ENCODE measurements around the gene RAB23.
"Not testable (repeated sequence)": the region's sequence is repeated elsewhere in the genome, so short reads cannot be mapped to it uniquely, and the experiment has no call there.

The RAB23 gene

GRCh38 chr6:57221936-57222742, at the start of gene RAB23:
TSS of gene RAB23 (minus strand) at chr6:57222307. CDS start at chr6:57210380, 11,927 bp downstream.
- no peak for DNase-seq (ENCODE audit: low read depth)

DNA sequence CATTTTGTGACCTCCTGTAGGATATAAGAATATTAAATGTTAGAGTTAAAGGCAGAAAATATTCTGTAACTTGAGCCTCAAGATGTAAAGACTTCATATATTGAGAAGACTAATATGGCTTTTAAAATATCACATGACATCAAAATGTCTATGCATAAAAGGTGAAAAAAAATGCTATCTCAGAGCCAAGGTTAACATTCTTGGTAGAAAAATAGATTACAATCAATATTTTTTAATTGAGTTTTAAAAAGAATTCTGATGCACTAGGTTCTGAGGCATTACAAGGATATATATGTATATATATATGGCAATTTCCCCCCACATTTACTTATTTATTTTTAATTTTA, 46.2 kb upstream of the RAB23 start:
- DNase-seq (ENCODE audit: low read depth) = no peak

- DNase-seq (ENCODE audit: low read depth) = peak; percentile 98
Observed at GRCh38 chr6:57267586-57268293, 45.6 kb upstream of the RAB23 start.

DNA sequence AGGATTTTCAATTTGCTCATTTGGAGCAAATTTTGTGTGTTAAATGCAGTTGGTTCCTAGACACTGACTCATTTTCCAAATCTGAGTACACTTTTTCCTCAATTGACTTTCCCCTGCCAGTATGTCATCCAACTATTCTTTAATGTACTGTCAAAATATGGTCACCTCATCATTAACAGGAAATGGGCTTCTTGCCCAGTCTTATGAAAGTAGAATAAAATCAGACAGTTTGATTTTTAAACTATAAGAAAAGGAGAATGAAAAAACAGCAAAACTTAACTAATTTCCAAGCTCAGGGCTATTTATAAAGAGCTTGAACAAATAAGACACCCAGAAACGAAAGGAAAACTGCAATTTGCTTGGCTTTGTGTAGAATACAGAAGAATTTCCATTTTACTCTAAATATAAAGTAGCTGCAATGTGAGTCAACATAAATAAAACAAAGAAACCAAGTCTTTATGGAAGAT, 43.7 kb upstream of the RAB23 start:
- no peak for DNase-seq (ENCODE audit: low read depth)

DNA sequence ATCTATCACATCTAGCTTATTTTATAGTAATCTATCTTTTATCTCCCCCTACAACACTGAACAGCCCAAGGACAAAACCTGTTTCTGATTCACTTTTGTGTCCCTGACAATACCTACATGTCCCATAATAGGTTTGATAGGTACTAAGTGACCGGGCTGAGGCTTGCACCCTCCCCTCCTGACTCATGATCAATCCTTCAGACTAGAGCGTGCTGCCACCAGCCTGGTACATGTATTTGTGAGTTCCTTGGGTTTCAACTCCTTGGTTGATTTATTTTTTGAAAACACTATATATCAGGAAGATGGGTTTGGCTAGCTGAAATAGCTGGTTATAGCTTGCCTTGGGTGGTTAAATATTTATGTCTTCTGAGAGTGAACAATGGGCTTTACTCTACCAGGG, 41.6 kb upstream of the RAB23 start:
- no peak for DNase-seq (ENCODE audit: low read depth)

DNA sequence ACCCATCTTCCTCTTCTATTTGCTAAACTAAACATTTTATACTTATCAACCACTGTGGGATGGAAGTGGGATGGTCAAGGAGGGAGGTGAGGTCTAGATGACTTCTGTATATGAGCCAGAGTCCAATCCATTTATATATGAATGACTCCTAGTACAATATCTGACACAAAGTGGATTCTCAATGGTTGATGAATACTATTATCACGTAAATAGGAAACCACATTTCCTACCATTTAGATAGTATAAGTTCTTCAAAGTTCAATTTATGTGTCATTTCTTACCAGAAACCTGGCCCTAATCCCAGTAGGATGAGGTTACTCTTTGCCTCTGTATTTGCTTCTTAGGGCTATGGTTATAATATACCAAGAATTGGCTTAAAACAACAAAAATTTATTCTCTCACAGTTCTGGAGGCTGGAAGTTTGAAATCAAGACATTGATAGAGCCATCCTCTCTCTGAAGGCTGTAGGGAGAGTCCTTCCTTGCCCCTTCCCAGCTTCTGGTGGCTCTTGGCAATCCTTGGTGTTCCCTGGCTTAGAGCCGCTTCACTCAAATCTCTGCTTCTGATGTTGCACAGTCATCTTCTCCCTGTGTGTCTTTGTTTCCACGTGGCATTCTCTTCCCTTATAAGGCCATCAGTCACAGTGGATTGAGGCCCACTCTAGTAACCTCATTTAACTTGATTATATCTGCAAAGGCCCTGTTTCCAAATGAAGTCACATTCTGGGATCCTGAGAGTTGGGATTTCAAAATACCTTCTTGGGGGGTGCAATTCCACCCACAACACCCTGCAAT, 41.0 kb upstream of the RAB23 start:
- peak; percentile 92 for DNase-seq (ENCODE audit: low read depth)

- DNase-seq (ENCODE audit: low read depth) = no peak
Observed at GRCh38 chr6:57262488-57262887, 40.4 kb upstream of the RAB23 start.

- DNase-seq (ENCODE audit: low read depth) = no peak
Observed at GRCh38 chr6:57261926-57262325, 39.8 kb upstream of the RAB23 start.

DNA sequence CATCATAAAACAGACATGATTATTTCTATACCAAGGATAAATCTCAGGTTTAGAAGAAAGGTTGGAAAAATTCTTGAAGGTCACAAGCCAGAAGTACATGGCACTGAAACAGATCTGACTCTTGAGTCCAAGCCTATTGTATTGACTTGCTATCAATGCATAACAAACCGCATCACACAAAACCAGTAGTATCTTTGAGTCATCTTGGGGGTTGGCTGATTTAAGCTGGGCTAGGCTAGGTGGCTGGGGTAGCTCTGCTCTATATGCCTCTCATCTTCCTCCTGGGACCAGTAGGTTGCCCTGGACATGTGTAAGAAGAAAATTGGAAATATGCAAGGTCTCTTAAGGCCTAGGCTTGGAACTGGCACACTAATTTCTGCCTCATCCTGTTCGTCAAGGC, 37.0 kb upstream of the RAB23 start:
- DNase-seq (ENCODE audit: low read depth) = no peak

DNA sequence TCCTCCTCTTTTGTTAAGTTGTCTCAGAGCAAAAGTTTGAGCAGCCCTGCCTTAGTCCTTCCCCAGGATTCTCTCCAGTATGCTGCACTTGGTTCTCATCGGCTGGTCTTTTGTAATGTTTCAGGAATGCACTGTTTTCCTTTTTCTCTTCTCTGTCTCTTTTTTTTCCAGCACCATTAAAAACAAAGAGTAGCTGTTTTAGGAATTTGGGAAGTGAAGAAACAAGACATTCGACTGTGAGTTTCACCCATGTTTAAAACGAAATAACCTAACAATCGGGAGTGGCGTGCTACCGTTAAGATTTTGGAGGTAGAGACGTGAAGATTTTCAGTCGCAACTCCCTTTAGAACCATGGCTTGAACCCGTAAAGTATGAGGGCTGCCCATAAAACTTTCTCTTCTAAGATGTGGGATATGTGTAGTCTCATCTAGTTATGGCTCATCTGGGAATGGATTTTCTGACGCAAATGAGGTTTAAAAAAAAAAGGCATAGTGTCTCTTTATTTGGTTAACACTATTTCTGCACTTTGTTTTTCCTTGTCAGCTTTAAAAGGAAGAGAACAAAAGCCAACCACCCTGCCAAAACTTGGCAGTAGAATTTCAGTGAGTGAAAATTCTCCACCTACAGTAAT, 35.9 kb upstream of the RAB23 start:
- no peak for DNase-seq (ENCODE audit: low read depth)

DNA sequence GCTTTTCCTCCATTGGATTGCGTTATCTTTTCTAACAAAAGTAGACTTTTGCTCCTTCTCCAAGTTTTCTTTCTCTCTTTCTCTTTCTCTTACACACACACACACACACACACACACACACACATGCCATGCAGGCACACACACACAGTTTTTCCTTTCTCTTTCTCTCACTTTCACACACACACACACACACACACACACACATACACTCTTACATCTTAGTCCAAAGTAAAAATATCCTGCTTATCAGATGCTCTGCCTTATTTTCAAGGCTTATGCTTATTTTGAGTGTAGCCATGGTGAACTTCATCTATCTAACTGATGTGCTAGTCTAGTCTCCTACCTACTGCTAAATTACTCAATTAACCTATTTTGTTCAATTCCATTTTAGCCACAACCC, 34.4 kb upstream of the RAB23 start:
- DNase-seq (ENCODE audit: low read depth) = no peak

DNA sequence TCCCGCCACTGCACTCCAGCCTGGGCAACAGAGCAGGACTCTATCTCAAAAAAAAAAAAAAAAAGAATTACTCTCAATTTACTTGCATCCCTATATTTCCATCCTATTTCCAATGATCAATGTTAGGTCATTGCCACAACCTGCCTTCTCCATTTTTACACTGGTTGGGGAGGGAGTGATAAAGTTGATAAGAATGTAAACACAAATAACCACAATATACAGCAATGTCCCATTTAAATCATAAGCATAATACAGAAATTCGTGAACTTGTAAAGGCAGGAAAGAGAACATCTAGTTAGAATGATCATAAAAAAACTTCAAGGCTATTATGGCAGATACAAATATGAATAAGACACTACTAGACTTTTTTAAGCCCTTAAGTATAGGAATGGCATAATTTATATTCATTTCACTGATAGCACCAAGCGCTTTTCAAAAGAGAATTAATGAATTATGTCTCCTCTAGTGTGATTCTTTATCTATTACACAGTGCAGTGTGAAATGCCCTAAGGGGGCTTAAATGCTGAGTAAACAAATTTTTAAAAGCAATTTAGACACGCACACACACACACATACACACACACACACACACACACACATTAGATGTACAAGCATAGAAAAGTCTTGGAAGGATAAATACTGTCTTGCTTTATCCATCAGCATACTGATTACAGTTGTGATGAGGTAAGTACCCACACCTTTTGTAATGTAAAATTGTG, 33.5 kb upstream of the RAB23 start:
- DNase-seq (ENCODE audit: low read depth) = no peak

- DNase-seq (ENCODE audit: low read depth) = no peak
Observed at GRCh38 chr6:57254055-57254717, 32.1 kb upstream of the RAB23 start.

DNA sequence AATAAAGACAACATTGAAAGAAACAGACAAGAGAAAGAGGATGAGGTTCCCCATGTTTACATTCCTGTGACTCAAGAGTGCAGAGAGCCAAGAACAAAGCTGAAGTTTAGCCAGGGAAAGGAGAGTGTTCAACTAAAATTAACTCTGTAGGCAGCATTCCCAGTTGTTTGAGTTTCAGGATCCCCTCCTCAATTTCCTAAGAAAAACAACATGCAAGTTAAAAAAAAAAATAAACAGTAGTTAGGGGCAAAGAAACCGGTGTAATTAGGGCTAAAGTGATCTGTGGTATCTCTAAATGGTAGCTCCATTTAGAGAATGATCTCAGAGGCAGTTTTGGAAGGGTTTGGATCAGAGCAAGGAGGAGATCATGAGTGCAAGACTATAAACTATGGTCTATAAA, 30.9 kb upstream of the RAB23 start:
- no peak for DNase-seq (ENCODE audit: low read depth)

GRCh38 chr6:57252137-57252536, 30.0 kb upstream of the RAB23 start:
- no peak for DNase-seq (ENCODE audit: low read depth)

DNA sequence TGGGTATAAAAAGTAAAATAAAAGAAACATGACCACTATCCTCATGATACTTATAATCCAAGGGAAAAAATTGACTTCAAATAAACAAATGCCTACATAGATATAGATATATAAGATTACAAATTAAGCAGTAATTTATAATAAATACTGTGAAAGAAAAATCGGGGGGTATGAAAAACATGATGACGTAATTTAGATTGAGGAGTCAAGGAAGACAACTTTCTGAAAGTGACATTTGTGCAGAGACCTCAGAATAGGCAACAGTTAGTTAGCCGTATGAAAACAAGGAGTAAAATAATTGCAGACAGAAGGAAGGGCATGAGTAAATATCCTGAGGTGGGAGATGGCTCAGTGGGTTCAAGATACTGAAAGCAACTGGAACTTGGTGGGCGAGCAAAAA, 28.2 kb upstream of the RAB23 start:
- no peak for DNase-seq (ENCODE audit: low read depth)

DNA sequence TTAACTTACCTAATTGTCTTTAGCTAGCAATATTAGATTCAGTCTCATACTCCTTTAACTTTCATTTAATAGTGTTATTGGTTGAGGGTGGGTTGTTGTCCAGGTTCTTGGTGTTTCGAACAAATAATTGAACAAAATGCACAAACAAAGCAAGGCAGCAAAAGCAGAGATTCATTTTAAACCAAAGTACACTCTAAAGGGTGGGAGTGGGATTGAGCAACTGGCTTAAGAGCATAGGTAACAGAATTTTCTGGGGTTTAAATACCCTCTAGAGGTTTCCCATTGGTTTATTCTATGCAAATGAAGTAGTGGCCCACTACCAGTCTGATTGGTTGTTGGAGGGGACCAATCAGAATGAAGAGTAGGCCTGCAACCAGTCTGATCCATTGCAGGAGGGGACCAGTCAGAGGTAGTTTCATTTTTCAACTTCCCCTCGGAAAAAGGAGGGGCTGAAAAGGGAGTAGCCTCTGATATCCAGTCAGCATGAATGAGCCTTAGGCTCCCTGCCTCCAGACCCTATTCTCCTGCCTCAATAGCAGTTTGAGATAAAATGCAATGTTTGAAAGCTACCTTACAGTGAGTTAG, 26.3 kb upstream of the RAB23 start:
- no peak for DNase-seq (ENCODE audit: low read depth)

GRCh38 chr6:57247603-57248002, 25.5 kb upstream of the RAB23 start:
- DNase-seq (ENCODE audit: low read depth) = no peak

DNA sequence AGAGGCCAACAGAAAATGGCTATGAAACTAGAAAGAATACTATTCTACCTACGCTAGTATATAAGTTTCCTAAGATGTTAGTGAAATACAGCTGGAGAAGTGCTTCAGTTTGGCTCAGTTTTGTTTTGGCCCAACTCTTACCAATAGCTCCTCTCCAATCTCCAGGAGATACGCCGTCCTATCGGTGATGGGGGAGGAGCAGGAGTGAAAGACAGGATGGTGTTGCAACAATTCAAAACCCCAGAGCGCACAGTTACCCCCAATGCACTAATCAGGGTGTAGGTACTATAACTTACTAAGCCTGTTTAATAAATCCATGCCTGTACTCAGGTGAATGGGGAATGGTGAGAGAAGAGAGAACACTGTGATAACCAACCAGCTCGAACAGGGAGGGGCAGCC, 24.2 kb upstream of the RAB23 start:
- DNase-seq (ENCODE audit: low read depth) = no peak

- DNase-seq (ENCODE audit: low read depth) = no peak
Observed at GRCh38 chr6:57243954-57244353, 21.8 kb upstream of the RAB23 start.

GRCh38 chr6:57243526-57243925, 21.4 kb upstream of the RAB23 start:
- not testable (repeated sequence) for DNase-seq (ENCODE audit: low read depth)

Measured in non-pigmented ciliary epithelial cell (primary cell).